Naive thymus-derived CD4-positive, alpha-beta T cell (primary cell): ENCODE measurements around the gene PDZD8. TPM values are rescaled to one million over a fixed set of nuclear protein-coding genes. Genes with fewer than 3 reads are reported as not detected.
A peak's percentile ranks its signal among the peaks of the same experiment; 100 is the strongest.
"Not testable (repeated sequence)": the region's sequence is repeated elsewhere in the genome, so short reads cannot be mapped to it uniquely, and the experiment has no call there.

Experiments
- ATAC-seq: fragments of 150-1000 bp; cut with Tn5 transposase; 2 replicates; pipeline ENCODE4 v1.10.0; 2021; ENCODE audit warnings: mild to moderate bottlenecking, moderate library complexity
- CTCF ChIA-PET: fragments of 350-600 bp; sonication (Branson Sonifier 250); formaldehyde crosslinking; loops from one replicate; lab custom pipeline; 2021; ENCODE audit warnings: antibody characterized with exemption; lab: Charles Lee
- POLR2A ChIA-PET: fragments of 350-600 bp; sonication (Branson Sonifier 250); formaldehyde crosslinking; loops from one replicate; lab custom pipeline; 2021; ENCODE audit warnings: antibody characterized with exemption, inconsistent platforms; lab: Charles Lee
- DNase-seq, 9 donors: peaks; one replicate each; pipeline versions ENCODE4 v3.0.0 to v3.0.0-alpha.2; 2020 to 2022; ENCODE audit warnings: mixed read lengths in 1 of 9
- H3K27ac ChIP-seq: one replicate; pipeline ENCODE4 v1.7.0; 2013; ENCODE audit warnings: mild to moderate bottlenecking, low read depth, low read length, moderate library complexity
- H3K27me3 ChIP-seq, 2 donors: one replicate each; pipeline ENCODE4 v1.7.0; 2013; ENCODE audit warnings: low read length in 2 of 2, mild to moderate bottlenecking in 2 of 2, moderate library complexity in 2 of 2; ENCODE audit not compliant: control insufficient read depth in 2 of 2, insufficient read depth in 2 of 2
- H3K36me3 ChIP-seq, 3 experiments: 1 replicate in 2 of 3; 2 replicates in 1 of 3; pipeline ENCODE4 v1.7.0; 2013; ENCODE audit warnings: low read length in 3 of 3, mild to moderate bottlenecking in 3 of 3, moderate library complexity in 1 of 3; ENCODE audit not compliant: insufficient read depth in 3 of 3, control insufficient read depth in 2 of 3
- H3K4me1 ChIP-seq, 2 donors: one replicate each; pipeline ENCODE4 v1.7.0; 2013; ENCODE audit warnings: low read length in 2 of 2, mild to moderate bottlenecking in 2 of 2, moderate library complexity in 1 of 2; ENCODE audit not compliant: control insufficient read depth in 2 of 2, insufficient read depth in 2 of 2
- H3K4me3 ChIP-seq: 2 replicates; pipeline ENCODE4 v1.7.0; 2013; ENCODE audit warnings: mild to moderate bottlenecking, low read length
- H3K9me3 ChIP-seq, 3 experiments: 1 replicate in 2 of 3; 2 replicates in 1 of 3; pipeline ENCODE4 v1.7.0; 2013; ENCODE audit warnings: low read length in 3 of 3; ENCODE audit not compliant: control insufficient read depth in 2 of 3
- H3K27ac Mint-ChIP-seq, 9 donors: one replicate each; pipeline ENCODE4 v1.8.0; 2020 to 2022; ENCODE audit warnings: mixed read lengths in 9 of 9, mild to moderate bottlenecking in 8 of 9, moderate library complexity in 5 of 9, inconsistent platforms in 2 of 9
- H3K27me3 Mint-ChIP-seq, 5 donors: one replicate each; pipeline ENCODE4 v1.8.0; 2021 to 2022; ENCODE audit warnings: mixed read lengths in 5 of 5, mild to moderate bottlenecking in 1 of 5
- H3K36me3 Mint-ChIP-seq, 5 donors: one replicate each; pipeline ENCODE4 v1.8.0; 2020 to 2022; ENCODE audit warnings: mixed read lengths in 5 of 5, mild to moderate bottlenecking in 3 of 5, inconsistent platforms in 1 of 5
- H3K4me1 Mint-ChIP-seq, 7 donors: one replicate each; pipeline ENCODE4 v1.8.0; 2020 to 2022; ENCODE audit warnings: mixed read lengths in 7 of 7, mild to moderate bottlenecking in 3 of 7, inconsistent platforms in 1 of 7
- H3K4me3 Mint-ChIP-seq, 10 donors: one replicate each; pipeline ENCODE4 v1.8.0; 2020 to 2022; ENCODE audit warnings: mild to moderate bottlenecking in 10 of 10, mixed read lengths in 10 of 10, moderate library complexity in 6 of 10, inconsistent platforms in 2 of 10
- H3K9me3 Mint-ChIP-seq, 11 donors: one replicate each; pipeline ENCODE4 v1.8.0; 2020 to 2022; ENCODE audit warnings: mixed read lengths in 11 of 11, mild to moderate bottlenecking in 4 of 11, inconsistent platforms in 1 of 11, moderate library complexity in 1 of 11
- intact Hi-C, 2 donors: fragments of 100-400 bp; cut with micrococcal nuclease; formaldehyde crosslinking; loops; one replicate each; pipeline ENCODE4 v1.15.1; 2023
- polyA plus RNA-seq, 2 donors: library from polyadenylated mRNA; unstranded; fragments of 300-500 nt; fragmentation: Illumina TruSeq; gene quantifications; one replicate each; pipeline ENCODE4 v1.2.3, GENCODE V29; 2021
- total RNA-seq, 6 experiments: library from RNA in 5 of 6; stranded (reverse) in 5 of 6; gene quantifications; 1 replicate in 5 of 6; 2 replicates in 1 of 6; pipeline ENCODE4 v1.2.3 and lab custom pipeline; 2021 to 2026

Gene PDZD8
- total and polyA plus RNA-seq, 7 experiments from 2014 or later: 8.5 to 24.0 (median 12.7) TPM

DNA sequence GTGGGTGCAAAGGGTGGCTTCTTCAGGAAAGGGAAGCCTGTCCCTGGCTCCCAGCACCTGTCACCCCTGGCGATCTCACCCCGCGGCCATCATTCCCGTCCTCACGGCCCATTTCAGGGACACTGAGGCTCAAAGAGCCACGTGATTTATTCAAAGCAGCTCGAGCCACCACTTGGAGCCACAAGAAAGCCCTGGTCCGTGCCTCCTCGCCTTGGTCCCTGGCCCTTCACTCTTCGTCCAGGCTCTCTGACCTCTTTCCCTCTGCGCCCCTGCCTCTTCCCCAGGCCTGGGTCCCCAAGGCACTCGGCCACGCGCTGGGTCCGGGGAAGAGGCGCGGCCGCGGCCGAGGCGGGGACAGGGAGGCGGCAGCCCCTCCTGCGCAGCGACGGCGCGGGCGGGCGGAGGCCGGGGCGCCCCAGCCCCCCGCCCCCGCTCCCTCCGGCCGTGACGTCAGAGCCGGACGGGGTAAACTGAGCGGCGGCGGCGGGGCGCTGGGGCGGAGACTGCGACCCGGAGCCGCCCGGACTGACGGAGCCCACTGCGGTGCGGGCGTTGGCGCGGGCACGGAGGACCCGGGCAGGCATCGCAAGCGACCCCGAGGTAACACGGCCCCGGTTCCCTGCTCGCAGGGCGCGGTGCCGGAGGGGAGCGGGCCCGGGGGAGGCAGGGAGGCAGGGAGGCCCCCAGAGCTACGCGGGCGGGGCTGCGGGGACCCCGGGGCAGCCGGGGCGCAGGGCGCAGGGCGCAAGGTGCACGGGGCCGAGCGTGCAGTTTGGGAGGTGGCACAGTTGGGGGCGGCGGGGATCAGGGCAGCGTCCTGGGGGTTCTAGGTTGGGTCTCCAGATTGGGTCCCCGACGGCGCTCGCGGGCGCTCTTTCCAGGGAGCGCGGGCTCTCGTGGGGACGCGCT lies 134.4 kb downstream of the PDZD8 start, which contains the start of gene SLC18A2:
Gene SLC18A2 (plus strand): TSS at position 494 of the 909 bp plus-strand sequence. CDS start 580 bp downstream, outside the sequence.
- Mint-ChIP-seq H3K36me3 (no peaks in the 10 kb centered on the region), H3K4me3 (peak within 1 kb of the TSS in 8 of 10 donors; percentile 8 to 88 (median 68)), H3K4me1 (peaks cover 0 to 16% (median 7%) of the 10 kb centered on the region in 7 donors), H3K27ac (peak within 1 kb of the TSS in 1 of 9 donors; percentile 36), H3K27me3 (peaks cover 40 to 57% (median 47%) of the 10 kb centered on the region in 5 donors), H3K9me3 (peaks cover 0 to 2% (median 0%) of the 10 kb centered on the region in 11 donors)
- ATAC-seq: peak; percentile 14
- Histone ChIP-seq H3K36me3 (no peaks in the 10 kb centered on the region), H3K4me3 (no peak within 1 kb of the TSS), H3K27ac (no peak within 1 kb of the TSS), H3K4me1 (no peaks in the 10 kb centered on the region), H3K27me3 (peaks cover 0 to 5% of the 10 kb centered on the region in 2 donors), H3K9me3 (no peaks in the 10 kb centered on the region)
- intact Hi-C loops: no loop called here
- ChIA-PET CTCF (no interaction called here), POLR2A (no interaction called here)
- no peak for DNase-seq

DNA sequence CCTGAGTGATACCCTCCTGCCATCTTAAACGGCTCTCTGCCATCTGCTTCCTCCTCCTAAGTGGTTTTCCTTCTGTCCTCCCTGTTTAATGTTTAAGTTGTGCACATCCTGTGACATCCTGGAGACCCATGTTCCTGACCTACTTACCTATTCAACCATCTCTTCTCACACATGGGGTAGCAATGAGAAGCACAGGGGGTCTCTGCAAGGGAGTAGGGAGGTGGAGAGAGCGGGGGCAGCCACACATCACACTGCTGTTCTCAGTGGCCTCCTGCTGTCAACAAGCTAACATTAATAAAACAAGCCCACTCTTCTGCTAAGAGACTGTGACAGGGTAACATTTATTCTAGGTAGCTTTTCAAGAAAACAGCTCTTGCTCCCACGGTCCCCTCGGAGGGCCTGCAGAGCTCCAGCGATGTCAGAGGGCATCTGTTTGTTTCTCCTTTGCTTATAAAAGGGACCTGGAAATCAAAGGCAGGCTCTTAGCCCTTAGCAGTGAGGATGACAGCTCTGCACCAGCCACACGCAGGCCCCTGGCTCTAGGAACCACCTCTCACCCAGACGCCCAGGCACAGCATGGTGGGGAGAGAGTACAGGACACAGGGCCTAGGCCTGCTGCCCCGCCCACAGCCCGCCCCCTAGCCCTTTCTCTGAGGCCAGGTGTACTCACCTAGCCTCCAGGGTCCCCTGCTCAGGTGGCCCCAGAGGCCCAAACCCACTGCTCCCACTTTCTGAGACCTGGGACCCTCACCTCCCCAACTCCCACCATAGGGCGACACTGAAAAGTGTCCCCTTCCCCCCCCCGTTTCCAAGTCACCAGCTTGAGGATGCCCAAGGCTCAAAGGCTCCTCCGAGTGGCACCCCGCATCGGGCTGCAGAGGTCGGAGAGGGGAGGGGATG lies 135.3 kb downstream of the PDZD8 start:
- peak overlapping the region in 1 of 9 donors; percentile 36 for H3K27ac Mint-ChIP-seq
- no peaks in the 10 kb centered on the region for H3K36me3 Mint-ChIP-seq
- Histone ChIP-seq H3K36me3 (no peaks in the 10 kb centered on the region), H3K27me3 (peaks cover 0 to 5% of the 10 kb centered on the region in 2 donors), H3K27ac (no peak overlapping the region), H3K9me3 (no peaks in the 10 kb centered on the region), H3K4me1 (no peaks in the 10 kb centered on the region), H3K4me3 (no peak overlapping the region)
- H3K4me1 Mint-ChIP-seq: peaks cover 0 to 16% (median 7%) of the 10 kb centered on the region in 7 donors
- ChIA-PET CTCF (interaction anchor here (0.9 kb wide), 1 partner anchor 21 kb away, joined by 5 read pairs; no protein-coding TSS in a partner anchor), POLR2A (no interaction called here)
- ATAC-seq: no peak
- intact Hi-C loops: no loop called here
- DNase-seq: no peak
- H3K27me3 Mint-ChIP-seq: peaks cover 38 to 56% (median 47%) of the 10 kb centered on the region in 5 donors
- H3K9me3 Mint-ChIP-seq: peaks cover 0 to 2% (median 0%) of the 10 kb centered on the region in 11 donors
- H3K4me3 Mint-ChIP-seq: peak overlapping the region in 1 of 10 donors; percentile 26

- Mint-ChIP-seq H3K27me3 (peaks cover 34 to 50% (median 43%) of the 10 kb centered on the region in 5 donors), H3K9me3 (peaks cover 0 to 2% (median 0%) of the 10 kb centered on the region in 11 donors), H3K36me3 (no peaks in the 10 kb centered on the region), H3K4me1 (peaks cover 0 to 16% (median 7%) of the 10 kb centered on the region in 7 donors), H3K27ac (no peak overlapping the region), H3K4me3 (no peak overlapping the region)
- intact Hi-C loops: no loop called here
- Histone ChIP-seq H3K27ac (no peak overlapping the region), H3K9me3 (no peaks in the 10 kb centered on the region), H3K36me3 (no peaks in the 10 kb centered on the region), H3K4me1 (no peaks in the 10 kb centered on the region), H3K4me3 (no peak overlapping the region), H3K27me3 (peaks cover 0 to 5% of the 10 kb centered on the region in 2 donors)
- DNase-seq: no peak
- POLR2A ChIA-PET: no interaction called here
- no peak for ATAC-seq
- CTCF ChIA-PET: interaction anchor here (0.9 kb wide), 1 partner anchor 20 kb away, joined by 5 read pairs; no protein-coding TSS in a partner anchor
Measured at GRCh38 chr10:117239051-117239450, 136.2 kb downstream of the PDZD8 start.

- Histone ChIP-seq H3K36me3 (no peaks in the 10 kb centered on the region), H3K4me1 (no peaks in the 10 kb centered on the region), H3K9me3 (no peaks in the 10 kb centered on the region), H3K27ac (no peak overlapping the region), H3K27me3 (peaks cover 0 to 5% of the 10 kb centered on the region in 2 donors), H3K4me3 (no peak overlapping the region)
- ATAC-seq (peak; percentile 77), DNase-seq (no peak)
- Mint-ChIP-seq H3K27ac (peak overlapping the region in 1 of 9 donors; percentile 15), H3K9me3 (peaks cover 0 to 2% (median 0%) of the 10 kb centered on the region in 11 donors), H3K27me3 (peaks cover 26 to 42% (median 33%) of the 10 kb centered on the region in 5 donors), H3K4me3 (peak overlapping the region in 1 of 10 donors; percentile 43), H3K4me1 (peaks cover 0 to 15% (median 7%) of the 10 kb centered on the region in 7 donors), H3K36me3 (no peaks in the 10 kb centered on the region)
- intact Hi-C loops: no loop called here
- CTCF ChIA-PET: no interaction called here
- POLR2A ChIA-PET: no interaction called here
Measured at GRCh38 chr10:117237401-117237991, 137.7 kb downstream of the PDZD8 start.

- H3K27me3 Mint-ChIP-seq: peaks cover 15 to 65% (median 46%) of the 10 kb centered on the region in 5 donors
Measured at GRCh38 chr10:117230107-117230506, 145.1 kb downstream of the PDZD8 start.

DNA sequence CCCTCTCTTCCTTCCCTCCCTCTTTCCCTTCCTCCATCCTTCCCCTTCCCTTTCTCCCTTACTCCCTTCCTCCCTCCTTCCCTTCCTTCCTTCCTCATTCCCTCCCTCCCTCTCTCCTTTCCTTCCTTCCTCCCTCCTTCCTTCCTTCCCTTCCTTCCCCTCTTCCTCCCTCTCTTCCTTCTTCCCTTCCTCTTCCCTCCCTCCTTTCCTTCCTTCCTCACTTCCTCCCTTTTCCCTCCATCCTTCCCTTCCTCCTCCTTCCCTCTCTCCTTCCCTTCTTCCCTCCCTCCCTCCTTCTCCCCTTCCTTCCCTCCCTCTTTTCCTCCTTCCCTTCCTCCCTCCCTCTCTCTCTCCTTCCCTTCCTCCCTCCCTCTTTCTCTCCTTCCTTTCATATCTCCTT lies 147.0 kb downstream of the PDZD8 start:
- POLR2A ChIA-PET: no interaction called here
- Mint-ChIP-seq H3K27me3 (peaks cover 15 to 63% (median 35%) of the 10 kb centered on the region in 5 donors), H3K27ac (no peak overlapping the region), H3K9me3 (peaks cover 0 to 15% (median 2%) of the 10 kb centered on the region in 11 donors), H3K4me1 (no peaks in the 10 kb centered on the region), H3K4me3 (no peak overlapping the region), H3K36me3 (peaks cover 0 to 7% (median 0%) of the 10 kb centered on the region in 5 donors)
- no peak for ATAC-seq
- no peaks in the 10 kb centered on the region for H3K9me3 ChIP-seq
- H3K27ac ChIP-seq: no peak overlapping the region
- CTCF ChIA-PET: no interaction called here
- DNase-seq: no peak
- H3K4me1 ChIP-seq: no peaks in the 10 kb centered on the region
- H3K4me3 ChIP-seq: no peak overlapping the region
- intact Hi-C loops: no loop called here
- H3K36me3 ChIP-seq: no peaks in the 10 kb centered on the region
- H3K27me3 ChIP-seq: no peaks in the 10 kb centered on the region

More at GRCh38 chr10:117230107-117230506, 145.1 kb downstream of the PDZD8 start:
- H3K4me3 Mint-ChIP-seq, H3K4me1 Mint-ChIP-seq, H3K36me3 Mint-ChIP-seq, DNase-seq, POLR2A ChIA-PET, H3K27ac Mint-ChIP-seq, H3K36me3 ChIP-seq, H3K27ac ChIP-seq, intact Hi-C loops, H3K4me3 ChIP-seq, H3K4me1 ChIP-seq, H3K27me3 ChIP-seq, CTCF ChIA-PET, ATAC-seq, H3K9me3 ChIP-seq: not testable (repeated sequence)
- H3K9me3 Mint-ChIP-seq: peaks cover 0 to 15% (median 2%) of the 10 kb centered on the region in 11 donors
